Astrocyte (in vitro differentiated cells and primary cell): Measurements from ENCODE around the gene XRCC5.

Experiments used
- CTCF ChIP-seq: IDR thresholded peaks from 2 replicates; pipeline ENCODE4 v1.5.1; 2011; ENCODE audit warnings: low read depth, mild to moderate bottlenecking, inconsistent platforms, low read length, moderate library complexity; ENCODE audit not compliant: insufficient read depth
- EZH2 ChIP-seq: IDR thresholded peaks from 2 replicates; pipeline ENCODE4 v1.6.1; 2012; ENCODE audit warnings: mild to moderate bottlenecking, low read length, inconsistent platforms; ENCODE audit not compliant: insufficient read depth

- no peak for TF ChIP-seq CTCF
- TF ChIP-seq EZH2 = no peak
These were observed 124.3 kb downstream of the XRCC5 start for GRCh38 chr2:216233281-216233995.
